Glutamatergic neuron (in vitro differentiated cells): ENCODE data around the gene DENND6A. TPM values are rescaled to one million over a fixed set of nuclear protein-coding genes. Genes with fewer than 3 reads are reported as not detected.

Experiments
- DNase-seq: peaks from one replicate; pipeline ENCODE4 v3.0.0; 2022
- H3K27ac Mint-ChIP-seq: one replicate; pipeline ENCODE4 v1.8.0; 2020; ENCODE audit warnings: mild to moderate bottlenecking, mixed read lengths, inconsistent platforms; ENCODE audit not compliant: unreplicated experiment
- H3K27me3 Mint-ChIP-seq: one replicate; pipeline ENCODE4 v1.8.0; 2020; ENCODE audit warnings: mild to moderate bottlenecking, moderate library complexity, mixed read lengths, inconsistent platforms; ENCODE audit not compliant: unreplicated experiment
- H3K36me3 Mint-ChIP-seq: one replicate; pipeline ENCODE4 v1.8.0; 2020; ENCODE audit warnings: mild to moderate bottlenecking, mixed read lengths, inconsistent platforms; ENCODE audit not compliant: unreplicated experiment
- H3K4me1 Mint-ChIP-seq: one replicate; pipeline ENCODE4 v1.8.0; 2020; ENCODE audit warnings: mild to moderate bottlenecking, low read depth, mixed read lengths, inconsistent platforms; ENCODE audit not compliant: unreplicated experiment
- H3K4me3 Mint-ChIP-seq: one replicate; pipeline ENCODE4 v1.8.0; 2020; ENCODE audit warnings: mild to moderate bottlenecking, mixed read lengths, inconsistent platforms; ENCODE audit not compliant: unreplicated experiment
- H3K9me3 Mint-ChIP-seq: one replicate; pipeline ENCODE4 v1.8.0; 2020; ENCODE audit warnings: mild to moderate bottlenecking, moderate library complexity, mixed read lengths, inconsistent platforms; ENCODE audit not compliant: unreplicated experiment
- total RNA-seq: library from RNA; stranded (reverse); fragmentation: NEBNext Ultra II Directional; extraction: Animal tissue kit (Norgen Biotek cat#: 25700); gene quantifications from one replicate; pipeline ENCODE4 v1.2.1, GENCODE V29; 2021; ENCODE audit not compliant: unreplicated experiment
- TF ChIP-seq, protein P1 (sequence below): fragments of 200-600 bp; sonication (generic); IDR thresholded peaks from one replicate; pipeline ENCODE4 v1.5.0; 2021; ENCODE audit not compliant: partially characterized antibody, unreplicated experiment

DENND6A gene
- total RNA-seq, 1 donor from 2014 or later = 20.5 TPM

DNA sequence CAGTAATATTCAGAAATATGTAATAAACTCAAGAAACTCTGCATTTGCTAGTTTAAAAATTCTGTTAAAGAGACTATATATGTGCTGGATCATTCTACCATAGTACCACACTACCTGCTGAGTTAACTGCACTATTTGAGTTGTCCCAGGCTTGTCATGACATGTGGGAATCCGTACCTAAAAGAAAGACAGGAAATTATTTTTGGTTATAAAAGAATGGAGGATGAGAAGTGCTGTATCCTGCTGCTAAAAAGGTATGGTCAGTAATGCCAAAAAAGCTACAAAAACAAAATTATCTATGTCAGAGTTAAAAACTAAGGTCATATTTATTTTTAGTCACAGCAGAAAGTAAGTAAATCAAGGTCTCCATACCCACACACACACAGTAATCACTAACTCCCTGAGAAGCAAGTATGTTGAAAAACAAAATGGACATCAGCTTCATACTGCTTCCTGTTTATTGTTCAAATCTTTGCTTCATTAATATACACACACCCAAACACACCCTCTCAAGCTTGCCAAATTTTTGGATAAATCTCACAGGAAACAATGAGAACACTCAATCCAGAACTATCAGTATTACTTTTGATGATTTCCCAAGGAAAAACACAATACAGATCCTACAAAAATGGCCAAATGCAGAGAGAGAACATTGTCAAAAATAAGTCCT is 33.7 kb downstream of the DENND6A start:
- DNase-seq = no peak
- no peak overlapping the region for H3K27ac Mint-ChIP-seq
- TF ChIP-seq, protein P1, sequence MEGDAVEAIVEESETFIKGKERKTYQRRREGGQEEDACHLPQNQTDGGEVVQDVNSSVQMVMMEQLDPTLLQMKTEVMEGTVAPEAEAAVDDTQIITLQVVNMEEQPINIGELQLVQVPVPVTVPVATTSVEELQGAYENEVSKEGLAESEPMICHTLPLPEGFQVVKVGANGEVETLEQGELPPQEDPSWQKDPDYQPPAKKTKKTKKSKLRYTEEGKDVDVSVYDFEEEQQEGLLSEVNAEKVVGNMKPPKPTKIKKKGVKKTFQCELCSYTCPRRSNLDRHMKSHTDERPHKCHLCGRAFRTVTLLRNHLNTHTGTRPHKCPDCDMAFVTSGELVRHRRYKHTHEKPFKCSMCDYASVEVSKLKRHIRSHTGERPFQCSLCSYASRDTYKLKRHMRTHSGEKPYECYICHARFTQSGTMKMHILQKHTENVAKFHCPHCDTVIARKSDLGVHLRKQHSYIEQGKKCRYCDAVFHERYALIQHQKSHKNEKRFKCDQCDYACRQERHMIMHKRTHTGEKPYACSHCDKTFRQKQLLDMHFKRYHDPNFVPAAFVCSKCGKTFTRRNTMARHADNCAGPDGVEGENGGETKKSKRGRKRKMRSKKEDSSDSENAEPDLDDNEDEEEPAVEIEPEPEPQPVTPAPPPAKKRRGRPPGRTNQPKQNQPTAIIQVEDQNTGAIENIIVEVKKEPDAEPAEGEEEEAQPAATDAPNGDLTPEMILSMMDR = no peak
- no peaks in the 10 kb centered on the region for H3K9me3 Mint-ChIP-seq
- no peaks in the 10 kb centered on the region for H3K36me3 Mint-ChIP-seq
- H3K27me3 Mint-ChIP-seq = no peaks in the 10 kb centered on the region
- no peaks in the 10 kb centered on the region for H3K4me1 Mint-ChIP-seq
- no peak overlapping the region for H3K4me3 Mint-ChIP-seq

DNA sequence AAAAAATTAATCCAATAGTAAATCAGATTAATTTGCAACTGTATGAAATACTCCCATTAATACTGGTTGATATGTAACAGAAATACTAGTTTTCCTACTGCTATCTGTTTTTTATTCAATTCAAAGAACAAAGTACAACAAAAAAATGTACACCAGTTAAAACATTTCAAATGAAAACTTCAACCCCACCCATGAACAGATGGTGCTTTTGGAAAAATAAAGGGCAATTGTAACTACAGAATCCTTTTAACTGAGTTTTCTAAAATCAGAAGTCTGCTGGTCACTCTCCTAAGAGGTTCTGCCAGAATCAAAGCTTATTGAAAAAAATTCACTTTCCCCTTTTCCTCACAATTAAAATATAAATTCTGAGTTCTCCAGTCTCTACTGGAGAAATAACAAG is 34.3 kb downstream of the DENND6A start:
- Mint-ChIP-seq H3K4me3 (no peak overlapping the region), H3K4me1 (no peaks in the 10 kb centered on the region), H3K9me3 (no peaks in the 10 kb centered on the region), H3K36me3 (no peaks in the 10 kb centered on the region), H3K27me3 (no peaks in the 10 kb centered on the region), H3K27ac (no peak overlapping the region)
- no peak for DNase-seq
- TF ChIP-seq, protein P1 = no peak

DNA sequence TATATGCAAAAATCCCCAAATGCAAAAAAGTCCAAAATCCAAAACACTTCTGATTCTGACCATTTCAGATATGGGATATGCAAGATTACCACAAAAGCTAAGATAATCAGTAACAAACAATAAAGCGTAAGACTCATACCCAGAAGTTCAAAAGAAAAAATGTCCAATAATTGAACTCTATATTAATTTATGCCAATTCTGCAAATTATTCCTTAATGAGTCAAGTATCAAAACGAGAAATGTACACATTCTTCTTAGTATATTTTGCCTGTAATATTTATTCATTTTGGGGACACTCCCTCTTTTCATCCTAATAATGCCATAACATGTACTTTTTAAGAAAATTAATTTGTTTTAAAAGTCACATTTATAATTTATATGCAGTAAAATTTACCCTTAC is 37.1 kb downstream of the DENND6A start:
- Mint-ChIP-seq H3K9me3 (no peaks in the 10 kb centered on the region), H3K27me3 (no peaks in the 10 kb centered on the region), H3K4me3 (no peak overlapping the region), H3K27ac (no peak overlapping the region), H3K4me1 (no peaks in the 10 kb centered on the region), H3K36me3 (no peaks in the 10 kb centered on the region)
- no peak for DNase-seq
- TF ChIP-seq, protein P1 = no peak

DNA sequence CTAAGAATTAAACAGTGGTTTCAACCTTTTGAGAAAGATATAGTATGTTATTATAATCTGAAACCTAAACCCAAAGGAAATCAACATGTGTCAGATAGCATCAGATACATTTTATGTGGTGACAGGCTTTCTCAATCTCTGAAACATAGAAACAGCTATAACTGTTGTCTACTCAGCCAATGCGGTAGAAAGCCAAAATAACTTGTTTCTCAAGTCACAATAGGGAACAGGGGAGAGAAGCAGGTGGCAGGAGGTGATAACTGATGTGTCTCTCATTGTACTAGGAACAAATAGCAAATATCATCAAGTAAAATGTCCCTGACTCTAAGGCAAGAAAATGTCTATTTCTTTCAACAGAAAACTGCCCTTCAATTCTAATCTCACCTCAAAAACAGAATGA is 38.6 kb downstream of the DENND6A start:
- Mint-ChIP-seq H3K9me3 (no peaks in the 10 kb centered on the region), H3K27ac (no peak overlapping the region), H3K4me3 (no peak overlapping the region), H3K27me3 (no peaks in the 10 kb centered on the region), H3K4me1 (no peaks in the 10 kb centered on the region), H3K36me3 (peaks cover under 1% of the 10 kb centered on the region)
- DNase-seq = no peak
- TF ChIP-seq, protein P1 = no peak

DNA sequence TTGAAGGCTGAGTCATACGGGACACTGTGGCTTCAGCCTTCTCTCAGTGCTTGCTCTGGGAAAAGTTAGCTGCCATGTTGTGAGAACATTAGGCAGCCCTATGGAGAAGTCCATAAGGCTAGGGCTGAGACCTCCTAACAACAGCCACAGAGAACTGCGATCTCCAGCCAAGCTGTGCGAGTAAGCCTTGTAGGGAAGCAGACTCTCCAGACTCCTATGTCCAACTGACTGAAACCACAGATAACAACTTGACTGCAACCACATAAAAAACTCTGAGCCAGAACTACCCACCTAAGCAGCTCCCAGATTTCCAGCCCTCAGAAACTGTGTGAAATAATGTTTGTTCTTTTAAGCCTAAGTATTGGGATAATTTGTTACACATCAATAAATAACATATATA is 40.7 kb downstream of the DENND6A start:
- Mint-ChIP-seq H3K4me1 (no peaks in the 10 kb centered on the region), H3K4me3 (no peak overlapping the region), H3K27ac (no peak overlapping the region), H3K27me3 (no peaks in the 10 kb centered on the region), H3K36me3 (peaks cover 14% of the 10 kb centered on the region), H3K9me3 (no peaks in the 10 kb centered on the region)
- no peak for DNase-seq
- TF ChIP-seq, protein P1 = no peak
